Ishikawa (cell line): ENCODE measurements around the gene SPATA31C1.

Experiments
- CEBPB ChIP-seq: IDR thresholded peaks from 2 replicates; pipeline ENCODE4 v1.6.1; 2012
- CREB1 ChIP-seq: IDR thresholded peaks from 2 replicates; pipeline ENCODE4 v1.6.1; 2012; ENCODE audit warnings: low read depth
- EGR1 ChIP-seq: IDR thresholded peaks from 2 replicates; pipeline ENCODE4 v1.6.1; 2012
- EP300 ChIP-seq: IDR thresholded peaks from 2 replicates; pipeline ENCODE4 v1.6.1; 2012; ENCODE audit warnings: borderline replicate concordance
- FOXM1 ChIP-seq: IDR thresholded peaks from 2 replicates; pipeline ENCODE4 v1.6.1; 2012; ENCODE audit warnings: low read depth, borderline replicate concordance
- RAD21 ChIP-seq: IDR thresholded peaks from 2 replicates; pipeline ENCODE4 v1.6.1; 2012; ENCODE audit warnings: low read depth
- REST ChIP-seq: IDR thresholded peaks from 2 replicates; pipeline ENCODE4 v1.6.1; 2012; ENCODE audit warnings: low read depth, mild to moderate bottlenecking
- TAF1 ChIP-seq: IDR thresholded peaks from 2 replicates; pipeline ENCODE4 v1.6.1; 2012; ENCODE audit warnings: low read depth, mild to moderate bottlenecking
- TCF12 ChIP-seq: IDR thresholded peaks from 2 replicates; pipeline ENCODE4 v1.6.1; 2012; ENCODE audit warnings: low read depth
- TEAD4 ChIP-seq: IDR thresholded peaks from 2 replicates; pipeline ENCODE4 v1.6.1; 2012
- YY1 ChIP-seq: IDR thresholded peaks from 2 replicates; pipeline ENCODE4 v1.6.1; 2012; ENCODE audit warnings: low read depth
- ZBTB7A ChIP-seq: IDR thresholded peaks from 2 replicates; pipeline ENCODE4 v1.6.1; 2012; ENCODE audit warnings: low read depth

GRCh38 chr9:87887661-87888480 is 29.9 kb upstream of the SPATA31C1 start:
- no peak for TF ChIP-seq CEBPB
- no peak for TF ChIP-seq EP300
- no peak for TF ChIP-seq YY1
- TF ChIP-seq FOXM1, result no peak
- TF ChIP-seq TEAD4, result no peak
- TF ChIP-seq RAD21, result no peak
- no peak for TF ChIP-seq REST
- no peak for TF ChIP-seq ZBTB7A
- TF ChIP-seq CREB1, result no peak
- TF ChIP-seq TAF1, result no peak
- TF ChIP-seq EGR1, result no peak
- TF ChIP-seq TCF12, result no peak
